NCI-H524 (cell line): ENCODE data around the gene ARID1B.

Source experiments
- DNase-seq, 2 experiments: peaks; one replicate each; lab custom pipeline; 2025; lab: John Stamatoyannopoulos, UW

Gene ARID1B

GRCh38 chr6:156988276-156989158 is 211.3 kb downstream of the ARID1B start:
- DNase-seq, result no peak

- DNase-seq, result no peak
Observed at GRCh38 chr6:156989159-156989806, 212.1 kb downstream of the ARID1B start.

DNA sequence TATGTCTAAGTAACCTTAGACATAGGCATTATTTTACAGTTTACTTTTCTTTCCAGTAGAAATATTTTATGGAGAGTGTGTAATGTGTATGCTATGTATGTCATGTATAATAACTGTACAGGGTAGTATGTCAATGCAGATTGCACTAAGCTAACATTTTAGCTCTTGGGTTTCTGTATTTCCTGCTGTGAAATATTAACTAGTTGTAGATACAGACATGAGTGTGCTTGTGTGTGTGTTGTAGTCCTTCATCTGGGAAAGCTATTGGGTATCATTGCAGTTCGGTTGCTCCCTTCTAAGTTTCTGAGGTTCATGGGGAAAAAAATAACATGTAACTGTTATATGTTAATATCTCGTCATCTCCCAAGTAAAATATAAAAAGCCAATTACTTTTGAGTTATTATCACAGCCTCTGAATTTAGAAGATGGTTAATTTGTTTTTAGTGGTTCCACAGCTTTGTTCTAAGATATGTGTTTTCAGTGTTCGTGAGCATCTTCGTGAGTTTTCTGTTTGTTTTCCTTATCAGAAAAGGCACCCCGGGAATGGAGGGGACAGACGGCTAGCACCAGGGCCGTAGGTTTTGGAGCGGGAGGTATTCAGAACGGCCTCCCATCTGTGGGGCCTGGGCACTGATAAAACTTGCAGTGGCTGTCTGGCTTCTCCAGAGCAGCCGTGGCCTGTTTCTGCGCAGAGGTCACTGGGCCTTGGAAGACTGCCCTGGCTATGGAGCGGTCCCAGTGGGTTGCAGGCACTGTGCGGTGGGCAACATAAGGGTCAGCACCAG is 215.0 kb downstream of the ARID1B start:
- no peak for DNase-seq

DNA sequence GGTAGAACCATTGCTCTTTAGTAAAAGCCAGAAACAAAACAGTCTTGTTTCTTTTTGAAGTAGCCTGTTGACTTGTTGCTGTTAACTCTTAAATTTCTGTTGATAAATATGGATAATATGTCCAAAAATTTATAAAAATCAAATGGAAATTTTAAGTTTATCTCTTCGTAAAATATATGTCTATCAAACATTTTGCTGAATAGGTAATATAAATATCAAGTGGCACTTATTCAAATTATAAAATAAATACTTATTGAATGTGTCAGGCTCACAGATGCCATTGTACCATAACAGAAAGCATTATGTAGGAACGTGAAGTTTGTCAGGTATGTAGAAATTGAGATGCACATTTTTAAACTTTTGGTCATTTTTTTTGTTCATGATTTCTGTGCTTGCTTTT is 216.5 kb downstream of the ARID1B start:
- no peak for DNase-seq

DNA sequence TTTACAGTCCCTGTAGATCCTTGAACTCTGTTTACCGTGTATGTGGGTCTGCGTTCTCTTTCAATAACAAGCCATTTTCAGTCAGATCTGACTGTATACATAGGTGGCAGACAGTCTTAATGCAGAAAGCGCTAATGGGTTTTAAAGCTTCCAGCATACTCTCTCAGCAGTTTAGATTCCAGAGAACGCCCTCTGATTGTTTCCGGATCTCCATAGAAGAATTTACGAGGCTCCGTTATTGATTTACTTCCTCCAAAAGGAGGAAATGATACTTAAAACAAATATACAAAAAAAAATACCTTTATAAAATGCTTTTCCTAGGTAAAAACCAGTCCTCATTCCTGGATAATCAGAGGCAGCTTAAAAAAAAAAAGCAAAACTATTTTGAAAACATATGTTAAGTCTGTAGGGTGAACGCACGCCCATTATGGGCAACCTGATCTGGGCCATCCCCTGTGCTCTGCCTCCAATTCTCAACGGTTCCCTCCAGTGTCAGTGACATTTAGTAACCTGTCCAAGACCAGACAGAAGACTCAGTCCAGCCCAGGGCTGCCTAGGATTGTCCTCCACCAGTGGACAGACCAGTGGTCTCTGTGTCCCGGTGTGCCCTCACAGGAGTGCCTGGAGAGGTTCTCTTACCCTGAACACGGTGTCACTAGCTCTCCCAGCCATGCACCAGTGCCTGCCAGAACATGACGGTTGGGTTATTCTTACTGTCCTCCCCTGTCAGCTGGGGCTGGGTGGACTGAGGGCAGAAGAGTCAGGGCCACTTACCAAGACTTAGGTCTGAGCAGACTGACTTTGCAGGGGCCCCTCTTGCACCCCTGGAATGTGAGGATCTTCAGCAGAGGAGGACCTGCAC is 217.3 kb downstream of the ARID1B start:
- no peak for DNase-seq

DNA sequence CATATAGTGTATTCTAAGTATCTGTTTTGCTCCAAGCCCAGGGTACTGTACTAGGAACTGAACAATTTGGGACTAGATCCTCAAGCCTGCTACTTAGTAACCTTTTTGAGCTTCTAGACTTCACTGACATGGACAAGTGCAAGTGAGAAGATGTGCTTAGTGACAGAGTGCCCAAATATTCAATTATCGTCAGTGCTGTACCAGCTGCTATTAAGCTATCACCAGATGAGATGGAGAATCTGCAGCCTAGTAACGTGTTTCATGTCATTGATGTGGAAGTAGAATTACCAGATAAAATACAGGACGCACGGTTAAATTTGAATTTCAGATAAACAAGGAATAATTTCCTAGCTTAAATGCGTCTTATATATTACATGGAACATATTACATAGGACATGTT is 218.3 kb downstream of the ARID1B start:
- DNase-seq, result no peak

GRCh38 chr6:156996265-156996664 is 219.1 kb downstream of the ARID1B start:
- DNase-seq, result no peak

DNA sequence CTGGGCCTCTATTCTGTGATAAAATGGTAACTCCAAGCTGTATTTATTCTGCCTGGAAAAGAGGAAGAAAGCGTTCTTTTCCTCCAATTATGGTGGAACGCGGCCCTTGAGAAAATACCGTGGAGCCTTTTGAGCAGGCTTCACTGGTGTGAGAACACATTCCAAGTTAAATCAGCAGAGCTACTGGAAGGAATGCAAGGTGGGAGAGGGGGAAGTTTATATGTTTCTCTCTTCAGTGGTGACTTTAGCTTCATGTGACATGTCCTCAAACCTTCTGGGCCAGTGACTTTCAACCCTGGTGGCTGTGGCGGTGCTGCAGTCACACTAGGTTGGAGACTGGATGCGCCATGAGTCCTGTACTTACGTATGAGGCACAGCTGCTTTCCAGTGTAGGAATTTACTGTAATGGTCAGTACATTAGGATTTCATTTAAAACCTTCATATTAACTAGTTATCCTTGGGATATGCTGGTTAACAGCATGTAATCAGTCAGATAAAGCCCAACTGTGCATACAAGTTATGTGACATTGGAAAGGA is 221.7 kb downstream of the ARID1B start:
- no peak for DNase-seq

- DNase-seq, result no peak
Observed at GRCh38 chr6:156999762-157000161, 222.6 kb downstream of the ARID1B start.

GRCh38 chr6:157001716-157002115 is 224.5 kb downstream of the ARID1B start:
- no peak for DNase-seq

DNA sequence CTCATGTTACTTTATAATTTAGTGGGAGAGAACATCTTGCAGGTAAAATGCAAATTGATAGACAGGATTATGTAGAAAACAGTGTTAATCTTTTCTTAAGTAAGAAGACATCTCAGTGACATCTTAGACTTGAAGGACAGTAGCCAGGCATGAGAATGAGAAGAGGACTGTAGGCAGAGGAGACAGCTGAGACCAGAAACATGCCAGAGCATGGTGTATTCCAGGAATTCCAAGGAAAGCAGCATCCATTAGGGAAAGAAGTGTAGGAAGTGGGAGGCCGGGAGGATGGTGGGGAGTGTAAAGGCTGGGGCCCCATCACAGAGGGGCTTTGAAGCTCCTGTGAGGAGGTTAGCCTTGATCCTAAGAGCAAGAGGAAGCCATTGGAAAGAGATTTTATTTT is 225.6 kb downstream of the ARID1B start:
- DNase-seq, result no peak

DNA sequence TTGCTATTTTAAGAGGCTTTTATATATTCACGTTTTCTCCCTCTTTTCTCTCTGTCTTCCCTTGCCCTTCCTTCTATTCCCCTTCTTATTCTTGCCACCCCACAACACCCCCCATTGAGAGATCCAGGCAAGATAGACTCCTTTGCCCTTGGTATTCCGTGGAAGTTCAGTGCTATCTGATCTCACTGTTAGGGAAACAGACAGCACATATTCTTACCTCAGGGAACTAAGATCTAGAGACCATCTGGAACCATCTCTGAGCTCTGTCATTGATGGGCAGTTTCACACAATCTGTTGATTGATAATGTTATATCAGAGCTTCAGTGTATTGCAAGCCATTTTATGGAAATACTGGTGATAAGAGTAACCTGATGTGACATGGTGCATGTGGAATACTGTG is 228.8 kb downstream of the ARID1B start:
- DNase-seq, result peak in 1 of 2 experiments; percentile 30

DNA sequence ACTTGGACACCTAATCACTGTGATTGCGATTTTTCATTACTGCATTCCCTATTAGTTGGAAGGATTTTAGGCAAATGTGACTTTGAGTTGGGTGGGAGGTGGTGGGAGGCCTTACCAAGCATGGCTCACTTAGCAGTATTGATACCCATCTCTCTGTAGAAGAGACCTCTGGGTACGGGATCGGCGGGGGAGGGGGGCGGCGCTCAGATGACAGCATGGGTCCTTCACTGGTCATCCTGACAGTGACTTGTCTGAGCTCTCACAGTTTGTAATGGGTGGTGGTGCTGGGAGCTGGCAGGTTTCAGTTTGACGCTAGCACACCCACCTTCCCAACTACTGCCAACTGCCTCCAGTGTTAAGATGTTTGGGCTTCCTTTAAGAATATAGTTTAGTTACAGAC is 231.4 kb downstream of the ARID1B start:
- DNase-seq, result no peak

GRCh38 chr6:157012355-157012754 is 235.2 kb downstream of the ARID1B start:
- DNase-seq, result no peak

DNA sequence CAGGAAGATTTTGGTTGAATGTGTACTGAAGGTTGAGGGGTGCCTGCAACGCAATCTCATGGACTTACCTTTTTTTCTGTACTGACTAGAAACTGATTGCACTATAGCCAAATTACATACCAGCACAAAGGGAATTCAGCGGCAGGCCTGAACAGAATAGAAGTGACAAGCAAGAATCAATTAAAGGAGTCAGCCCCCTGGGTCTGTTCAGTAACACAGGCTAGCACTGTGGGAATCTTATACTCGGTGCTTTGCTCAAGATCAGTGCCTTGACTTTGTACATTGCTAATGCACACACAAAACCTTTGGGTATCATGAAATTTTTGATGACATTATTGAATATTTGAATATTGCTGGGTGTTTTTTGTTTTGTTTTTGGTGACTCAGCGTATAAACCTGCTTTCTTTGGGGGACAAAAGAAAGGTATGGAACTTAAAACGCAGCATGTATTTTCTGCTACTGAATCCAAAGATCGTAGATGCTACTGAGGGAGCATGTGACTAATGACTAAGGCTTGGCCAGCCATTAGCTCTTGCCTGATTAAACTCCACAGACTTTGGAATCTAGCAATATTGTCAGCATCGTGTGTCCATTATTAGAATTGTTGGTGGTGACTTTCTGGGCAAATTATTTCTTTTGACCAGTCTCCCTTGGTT is 236.6 kb downstream of the ARID1B start:
- DNase-seq, result peak in 1 of 2 experiments; percentile 22

DNA sequence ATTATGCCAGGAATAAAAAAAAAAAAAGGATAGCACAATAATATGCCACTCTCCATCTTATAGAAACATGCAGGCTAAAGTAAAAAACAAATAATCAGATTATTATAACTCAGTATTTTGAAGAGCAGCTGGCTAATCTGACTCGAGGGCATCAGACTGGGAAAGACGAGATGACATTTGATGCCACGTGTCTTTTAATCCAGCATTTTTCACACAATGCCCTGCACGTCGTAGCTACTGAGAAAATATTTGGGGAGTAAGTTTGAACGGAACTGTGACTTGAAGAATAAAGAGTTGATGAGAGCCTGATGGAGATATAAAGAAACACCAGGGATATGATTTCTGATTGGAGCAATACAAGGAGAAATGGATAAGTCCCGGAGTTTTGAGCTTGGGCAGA is 237.7 kb downstream of the ARID1B start:
- DNase-seq, result peak; percentile 68 to 85

GRCh38 chr6:157017022-157017421 is 239.8 kb downstream of the ARID1B start:
- DNase-seq, result no peak

DNA sequence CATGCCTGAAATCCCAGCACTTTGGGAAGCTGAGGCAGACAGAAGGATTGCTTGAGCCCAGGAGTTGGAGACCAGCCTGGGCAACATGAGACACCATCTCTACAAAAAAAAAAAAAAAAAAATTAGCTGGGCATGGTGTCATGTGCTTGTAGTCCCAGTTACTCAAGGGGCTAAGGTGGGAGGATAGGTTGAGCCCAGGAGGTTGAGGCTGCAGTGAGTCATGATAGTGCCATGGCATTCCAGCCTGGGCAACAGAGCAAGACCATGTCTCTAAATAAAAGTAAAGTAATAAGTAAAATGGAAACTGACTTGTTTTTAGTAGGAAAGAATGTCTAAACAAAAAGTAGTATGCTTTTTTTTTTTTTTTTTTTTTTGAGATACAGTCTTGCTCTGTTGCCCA is 240.7 kb downstream of the ARID1B start:
- no peak for DNase-seq

GRCh38 chr6:157019115-157019641 is 242.0 kb downstream of the ARID1B start:
- peak; percentile 56 to 93 for DNase-seq

DNA sequence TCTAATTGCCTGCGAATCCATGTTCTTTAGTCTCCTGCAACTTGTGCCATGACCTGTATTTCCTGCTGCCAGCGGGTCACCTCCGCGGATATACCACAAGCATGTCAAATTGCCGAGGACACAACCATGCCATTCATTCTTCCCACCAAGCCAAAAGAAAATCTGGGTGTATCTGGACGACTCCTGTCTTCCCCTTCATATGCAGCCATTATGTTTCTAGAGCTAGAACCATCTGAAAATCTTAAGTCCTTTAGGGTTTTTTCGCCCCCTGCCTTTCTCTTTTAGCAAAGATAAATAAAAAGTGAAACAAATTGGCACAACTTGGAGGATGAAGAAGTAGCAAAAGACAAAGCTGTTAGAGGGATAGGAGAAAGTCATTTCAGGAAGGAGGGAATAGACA is 242.6 kb downstream of the ARID1B start:
- DNase-seq, result peak in 1 of 2 experiments; percentile 16

DNA sequence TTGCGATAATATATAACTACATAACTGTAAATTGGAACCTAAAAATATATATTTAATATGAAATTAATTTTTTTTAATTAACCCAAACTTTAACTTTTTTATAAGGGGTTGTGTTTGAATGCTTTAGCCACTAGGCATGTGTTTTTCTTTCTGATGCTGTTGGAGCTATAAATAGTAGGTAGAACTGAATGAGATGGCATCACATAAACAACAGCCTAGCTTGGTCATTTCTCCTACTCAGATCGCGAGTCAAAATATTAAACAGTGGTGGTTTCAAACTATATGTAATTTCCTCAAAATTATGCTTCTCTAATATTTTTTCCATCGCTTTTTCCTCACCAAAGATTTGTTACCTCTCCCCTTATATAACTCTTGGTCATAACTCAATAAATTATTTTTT is 243.2 kb downstream of the ARID1B start:
- DNase-seq, result no peak
